IPS-NIHi11 (cell line): ENCODE results near the gene IMPDH2.

Source experiments
- DNase-seq: peaks from one replicate; pipeline ENCODE4 v3.0.0; 2012; ENCODE audit warnings: mixed read lengths, low spot score

Gene IMPDH2

GRCh38 chr3:49028673-49029562, at the start of gene IMPDH2:
Gene IMPDH2 (minus strand): TSS chr3:49029398. CDS start chr3:49029350, 48 bp downstream.
- peak; percentile 89 for DNase-seq

GRCh38 chr3:49076646-49077045, 47.4 kb upstream of the IMPDH2 start:
- DNase-seq = no peak

GRCh38 chr3:49076116-49076515, 46.9 kb upstream of the IMPDH2 start:
- DNase-seq = no peak

GRCh38 chr3:49058011-49058410, 28.8 kb upstream of the IMPDH2 start:
- no peak for DNase-seq

GRCh38 chr3:49057268-49057667, 28.1 kb upstream of the IMPDH2 start:
- no peak for DNase-seq

GRCh38 chr3:49054344-49054862, 25.2 kb upstream of the IMPDH2 start:
- no peak for DNase-seq

- no peak for DNase-seq
Observed at GRCh38 chr3:49053543-49053942, 24.3 kb upstream of the IMPDH2 start.

- no peak for DNase-seq
Observed at GRCh38 chr3:49035281-49035680, 6.1 kb upstream of the IMPDH2 start.

GRCh38 chr3:49034650-49035049, 5.5 kb upstream of the IMPDH2 start:
- DNase-seq = no peak

GRCh38 chr3:49032646-49033304, 3.6 kb upstream of the IMPDH2 start:
- DNase-seq = no peak

- no peak for DNase-seq
Observed at GRCh38 chr3:49030321-49030720, 1.1 kb upstream of the IMPDH2 start.

GRCh38 chr3:49029563-49029884, 326 bp upstream of the IMPDH2 start:
- no peak for DNase-seq

GRCh38 chr3:49028298-49028672, 913 bp downstream of the IMPDH2 start:
- no peak for DNase-seq

GRCh38 chr3:49027634-49028033, 1.6 kb downstream of the IMPDH2 start:
- no peak for DNase-seq

- DNase-seq = no peak
Observed at GRCh38 chr3:49026536-49026935, 2.7 kb downstream of the IMPDH2 start.

- no peak for DNase-seq
Observed at GRCh38 chr3:49025793-49026520, 3.2 kb downstream of the IMPDH2 start.

- no peak for DNase-seq
Observed at GRCh38 chr3:49025005-49025792, 4.0 kb downstream of the IMPDH2 start.

- DNase-seq = no peak
Observed at GRCh38 chr3:49024449-49024848, 4.7 kb downstream of the IMPDH2 start.

- no peak for DNase-seq
Observed at GRCh38 chr3:49023775-49024174, 5.4 kb downstream of the IMPDH2 start.

GRCh38 chr3:49022688-49023171, 6.5 kb downstream of the IMPDH2 start:
- DNase-seq = no peak

GRCh38 chr3:49021813-49022687, 7.1 kb downstream of the IMPDH2 start, which contains the start of gene NDUFAF3:
Gene NDUFAF3 (plus strand): TSS chr3:49022121. CDS start chr3:49022145, 24 bp downstream.
- peak; percentile 89 for DNase-seq
